ENCODE results near the gene USP48.

DNA sequence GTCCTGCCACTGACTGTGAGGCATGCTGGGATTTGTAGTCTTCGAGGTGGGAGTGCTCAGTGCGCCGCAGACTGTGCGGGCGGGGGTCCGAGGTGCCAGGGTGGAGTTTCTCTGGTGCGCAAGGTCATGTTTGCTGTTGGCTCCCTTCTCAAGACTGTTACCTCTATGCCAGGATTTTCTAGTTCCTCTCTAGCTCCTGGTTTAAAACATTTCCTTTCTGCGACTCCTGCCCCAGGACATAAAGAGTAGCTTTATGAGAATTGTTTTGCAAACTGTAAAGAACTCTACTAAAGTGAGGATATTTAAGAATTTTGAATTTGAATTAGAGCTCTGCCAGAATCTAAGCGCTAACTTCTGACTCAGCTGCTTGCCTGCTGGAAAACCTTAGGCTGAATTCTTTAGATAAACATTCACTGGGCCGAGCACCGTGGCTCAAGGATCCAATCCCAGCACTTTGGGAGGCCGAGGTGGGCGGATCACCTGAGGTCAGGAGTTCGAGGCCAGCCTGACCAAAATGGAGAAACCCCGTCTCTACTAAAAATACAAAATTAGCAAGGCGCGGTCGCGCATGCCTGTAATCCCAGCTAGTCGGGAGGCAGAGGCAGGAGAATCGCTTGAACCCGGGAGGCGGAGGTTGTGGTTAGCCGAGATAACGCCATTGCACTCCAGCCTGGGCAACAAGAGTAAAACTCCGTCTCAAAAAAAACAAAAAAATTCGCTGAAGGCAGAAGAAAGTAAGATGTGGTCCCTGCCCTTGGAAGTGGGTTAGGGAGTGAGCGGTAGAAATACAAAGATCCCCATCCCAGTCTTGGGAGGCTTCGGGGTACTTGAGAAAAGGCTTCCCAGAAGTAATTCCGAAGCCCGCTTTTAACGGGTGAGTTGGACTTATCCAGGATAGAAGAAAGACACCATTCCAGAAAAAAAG lies 992 bp upstream of the USP48 start:
- no peak for TF ChIP-seq GATA2 (IDR thresholded peaks at IDR 0.05; ENCODE audit: low read depth, low read length)
- TF ChIP-seq GATA3 (IDR thresholded peaks at IDR 0.05; ENCODE audit: low read depth, low read length): no peak

All from SH-SY5Y (cell line).